ENCODE results near the gene RBMS3.
"Not testable (repeated sequence)": the region's sequence is repeated elsewhere in the genome, so short reads cannot be mapped to it uniquely, and the experiment has no call there.

Gene RBMS3

GRCh38 chr3:29757054-29757777 lies 476.3 kb downstream of the RBMS3 start:
- DNase-seq: no peak

GRCh38 chr3:29758108-29758433 lies 477.2 kb downstream of the RBMS3 start:
- no peak for DNase-seq

GRCh38 chr3:29758434-29759322 lies 477.8 kb downstream of the RBMS3 start:
- DNase-seq: no peak

GRCh38 chr3:29759411-29760225 lies 478.7 kb downstream of the RBMS3 start:
- peak; percentile 31 for DNase-seq

- no peak for DNase-seq
Observed at GRCh38 chr3:29760226-29760685, 479.4 kb downstream of the RBMS3 start.

- no peak for DNase-seq
Observed at GRCh38 chr3:29761517-29761916, 480.6 kb downstream of the RBMS3 start.

- DNase-seq: no peak
Observed at GRCh38 chr3:29763115-29763514, 482.2 kb downstream of the RBMS3 start.

- DNase-seq: no peak
Observed at GRCh38 chr3:29764041-29764440, 483.2 kb downstream of the RBMS3 start.

GRCh38 chr3:29764603-29765254 lies 483.9 kb downstream of the RBMS3 start:
- no peak for DNase-seq

GRCh38 chr3:29771602-29772001 lies 490.7 kb downstream of the RBMS3 start:
- DNase-seq: no peak

- no peak for DNase-seq
Observed at GRCh38 chr3:29772436-29772835, 491.6 kb downstream of the RBMS3 start.

- DNase-seq: no peak
Observed at GRCh38 chr3:29773481-29773880, 492.6 kb downstream of the RBMS3 start.

GRCh38 chr3:29775340-29775739 lies 494.5 kb downstream of the RBMS3 start:
- no peak for DNase-seq

GRCh38 chr3:29777869-29778268 lies 497.0 kb downstream of the RBMS3 start:
- no peak for DNase-seq

- DNase-seq: no peak
Observed at GRCh38 chr3:29789686-29790085, 508.8 kb downstream of the RBMS3 start.

- no peak for DNase-seq
Observed at GRCh38 chr3:29796808-29797207, 515.9 kb downstream of the RBMS3 start.

GRCh38 chr3:29802057-29802456 lies 521.2 kb downstream of the RBMS3 start:
- DNase-seq: no peak

- DNase-seq: no peak
Observed at GRCh38 chr3:29804044-29804443, 523.2 kb downstream of the RBMS3 start.

- no peak for DNase-seq
Observed at GRCh38 chr3:29805757-29806156, 524.9 kb downstream of the RBMS3 start.

- not testable (repeated sequence) for DNase-seq
Observed at GRCh38 chr3:29808324-29808723, 527.5 kb downstream of the RBMS3 start.

- DNase-seq: no peak
Observed at GRCh38 chr3:29822071-29822470, 541.2 kb downstream of the RBMS3 start.

- no peak for DNase-seq
Observed at GRCh38 chr3:29823233-29823632, 542.4 kb downstream of the RBMS3 start.

GRCh38 chr3:29826712-29827111 lies 545.8 kb downstream of the RBMS3 start:
- no peak for DNase-seq
